Stimulated activated CD8-positive, alpha-beta memory T cell treated with anti-CD3 and anti-CD28 coated beads, Interleukin-15, amount 100 ng/mL, for 4 hours (primary cell): Measurements from ENCODE around the gene STON2.
"Not testable (repeated sequence)": the region's sequence is repeated elsewhere in the genome, so short reads cannot be mapped to it uniquely, and the experiment has no call there.

ENCODE experiments used
- DNase-seq, 2 donors: peaks; one replicate each; pipeline ENCODE4 v3.0.0-alpha.2; 2020; ENCODE audit warnings: low read depth in 2 of 2

The STON2 gene

GRCh38 chr14:81382517-81383225 lies 17.5 kb downstream of the STON2 start:
- no peak for DNase-seq

GRCh38 chr14:81380009-81380408 lies 20.1 kb downstream of the STON2 start:
- not testable (repeated sequence) for DNase-seq

DNA sequence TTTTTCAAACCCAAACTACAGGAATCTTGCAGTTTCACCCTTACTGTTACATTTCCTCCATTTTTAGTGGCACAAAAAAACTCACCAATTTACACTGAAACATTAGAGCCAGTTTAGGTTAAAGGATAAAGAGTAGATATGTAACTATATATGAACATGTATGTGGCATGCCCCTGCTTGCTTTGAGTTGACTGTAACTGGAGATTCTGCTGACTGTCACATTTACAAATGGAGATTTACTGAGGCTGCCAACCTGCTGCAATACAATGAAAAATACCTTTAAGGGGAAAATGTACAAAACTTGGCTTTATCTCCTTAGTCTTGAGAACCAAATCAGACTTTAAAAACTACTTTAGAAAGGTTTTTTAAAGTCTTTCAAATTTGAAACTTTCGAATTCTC lies 28.3 kb downstream of the STON2 start:
- no peak for DNase-seq

- DNase-seq, result no peak
These were observed 32.6 kb downstream of the STON2 start for GRCh38 chr14:81367563-81367962.

GRCh38 chr14:81366884-81367283 lies 33.2 kb downstream of the STON2 start:
- no peak for DNase-seq

DNA sequence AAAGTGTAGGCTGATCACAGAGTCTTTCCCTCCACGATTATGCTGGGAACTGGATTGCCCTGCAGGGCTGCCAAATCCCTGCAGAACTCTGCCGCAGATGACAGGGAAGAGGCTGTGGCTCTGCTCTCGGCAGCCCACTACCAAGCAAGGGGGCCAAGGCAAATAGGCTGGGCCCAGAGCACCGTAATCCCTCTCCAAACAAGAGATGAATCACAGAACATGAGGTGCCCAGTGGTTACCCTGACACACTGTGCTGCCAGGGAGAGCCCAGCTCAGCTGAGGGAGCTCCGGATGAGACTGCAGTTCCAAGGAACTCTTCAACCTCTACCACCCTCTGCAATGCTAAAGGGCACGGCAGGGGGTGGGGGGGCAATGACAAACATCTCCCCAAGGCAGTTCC lies 33.9 kb downstream of the STON2 start:
- no peak for DNase-seq

- DNase-seq, result no peak
These were observed 36.3 kb downstream of the STON2 start for GRCh38 chr14:81363746-81364378.

- no peak for DNase-seq
These were observed 46.3 kb downstream of the STON2 start for GRCh38 chr14:81353691-81354323.

DNA sequence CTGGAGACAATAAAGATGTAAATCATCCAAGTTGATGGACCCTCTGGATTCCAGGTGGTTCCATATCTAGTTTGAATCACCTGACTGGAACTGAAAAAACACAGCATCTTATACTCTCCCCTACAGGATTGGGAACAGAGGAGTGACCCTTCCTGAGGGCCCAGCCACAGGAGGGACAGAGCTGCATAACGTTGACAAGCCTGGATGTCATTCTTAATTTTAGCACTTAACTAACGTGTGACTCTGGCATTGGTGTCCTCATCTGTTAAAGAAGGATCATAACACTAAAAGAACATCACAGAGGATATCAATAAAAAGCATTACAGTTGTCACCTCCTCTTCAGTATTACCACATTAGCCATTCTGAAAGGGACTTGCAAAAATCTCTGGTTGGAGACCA lies 47.7 kb downstream of the STON2 start:
- DNase-seq, result no peak

DNA sequence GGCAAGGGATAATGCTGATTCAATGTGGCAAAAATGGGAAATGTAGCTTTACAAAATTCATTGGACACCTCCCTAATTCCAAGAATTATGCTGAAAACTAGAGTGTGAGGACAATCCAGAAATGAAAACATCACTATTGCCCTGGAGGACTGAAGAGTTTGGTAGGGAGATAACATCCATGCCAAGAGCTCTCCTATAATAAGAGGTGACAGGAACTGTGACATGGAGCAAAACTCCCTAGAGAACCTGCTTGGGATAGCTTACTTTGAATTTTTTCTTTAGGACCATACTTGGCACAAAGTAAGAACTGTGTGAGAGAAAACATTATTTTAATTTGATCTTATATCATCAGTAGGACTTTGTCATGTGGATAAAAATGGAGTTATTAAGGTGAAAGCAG lies 48.9 kb downstream of the STON2 start:
- no peak for DNase-seq

DNA sequence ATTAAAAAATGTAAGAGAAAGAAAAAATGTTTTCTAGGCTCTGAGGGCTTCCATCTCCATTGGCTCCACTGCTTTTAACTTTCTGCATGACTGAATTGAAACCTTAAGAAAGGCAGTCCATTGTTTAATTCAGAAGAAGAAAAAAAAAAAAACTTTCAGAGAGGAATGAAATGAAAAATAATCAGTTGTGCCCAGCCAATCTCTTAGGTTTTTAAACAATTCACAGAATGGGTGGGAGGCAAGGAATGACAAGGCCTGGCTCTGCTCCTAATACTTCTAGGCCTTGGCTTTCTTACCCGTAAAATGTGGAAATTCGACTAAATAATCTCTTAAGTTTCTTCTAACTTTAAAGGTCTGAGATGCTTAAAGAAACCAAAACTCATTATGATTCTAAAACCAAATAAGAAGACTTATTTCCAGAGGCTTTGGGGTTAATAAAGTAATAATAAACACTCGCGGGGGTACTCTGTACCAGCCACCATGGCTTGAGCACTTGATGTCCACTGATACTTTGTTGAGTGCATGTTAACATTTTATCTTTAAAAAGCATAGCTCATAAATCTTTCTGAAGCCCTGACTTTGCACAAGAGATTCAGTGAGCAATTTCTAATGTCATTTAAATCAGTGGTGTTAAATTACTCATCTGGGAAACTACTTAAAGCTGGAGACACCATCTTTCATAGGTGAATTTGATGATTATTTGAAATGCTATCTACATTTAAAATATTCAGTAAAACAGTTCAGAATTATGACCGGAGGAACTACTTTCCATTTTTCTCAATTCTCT lies 49.6 kb downstream of the STON2 start:
- DNase-seq, result no peak

GRCh38 chr14:81348061-81348460 lies 52.1 kb downstream of the STON2 start:
- no peak for DNase-seq

DNA sequence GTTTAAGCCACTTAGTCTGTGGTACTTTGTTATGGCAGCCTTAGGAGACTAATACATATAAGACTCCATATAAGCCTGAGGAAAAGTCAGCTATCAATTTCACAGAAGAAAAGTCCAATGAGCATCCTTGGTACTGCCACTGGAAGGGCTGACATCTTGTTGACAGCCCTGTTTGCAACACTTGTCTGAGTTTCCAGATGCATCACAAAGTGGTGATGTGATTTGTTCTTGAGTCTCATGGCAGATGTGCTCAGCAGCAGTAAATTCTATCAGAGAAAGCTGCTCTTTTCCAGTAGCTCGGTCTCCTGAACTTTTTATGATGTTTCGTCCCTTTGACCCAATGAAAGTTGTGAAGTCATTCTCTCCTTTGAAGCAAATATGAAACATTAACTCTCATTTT lies 54.3 kb downstream of the STON2 start:
- no peak for DNase-seq

DNA sequence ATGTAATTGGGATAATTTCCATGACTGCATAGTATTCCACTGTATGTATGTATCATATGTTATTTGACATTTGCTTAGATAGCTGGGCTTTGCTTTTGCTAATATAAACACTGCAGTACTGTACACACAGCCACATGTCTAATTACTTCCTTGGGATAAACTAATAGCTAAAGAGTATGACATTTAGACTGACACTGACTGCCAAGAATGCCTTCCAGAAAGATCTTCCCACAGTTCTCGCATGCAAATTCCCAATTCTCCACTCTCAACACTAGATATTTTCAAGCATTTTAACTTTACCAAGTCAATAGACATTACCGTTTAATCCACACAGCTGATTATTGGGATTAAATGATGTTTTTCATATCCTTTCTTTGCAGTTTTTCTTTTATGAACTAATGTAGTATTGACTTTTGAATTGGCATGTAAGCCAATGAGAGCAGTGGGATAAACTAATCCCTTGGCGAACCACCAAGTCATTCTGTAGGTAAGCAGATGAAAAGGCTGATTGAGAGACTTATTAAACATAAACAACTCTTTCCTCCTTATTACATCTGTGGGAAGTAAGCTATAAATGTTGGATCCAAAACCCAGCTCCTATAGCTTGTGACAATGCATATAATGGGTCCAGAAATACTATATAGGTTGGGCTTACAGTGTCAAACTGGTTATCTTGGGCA lies 55.5 kb downstream of the STON2 start:
- DNase-seq, result no peak

GRCh38 chr14:81343701-81344100 lies 56.4 kb downstream of the STON2 start:
- no peak for DNase-seq

DNA sequence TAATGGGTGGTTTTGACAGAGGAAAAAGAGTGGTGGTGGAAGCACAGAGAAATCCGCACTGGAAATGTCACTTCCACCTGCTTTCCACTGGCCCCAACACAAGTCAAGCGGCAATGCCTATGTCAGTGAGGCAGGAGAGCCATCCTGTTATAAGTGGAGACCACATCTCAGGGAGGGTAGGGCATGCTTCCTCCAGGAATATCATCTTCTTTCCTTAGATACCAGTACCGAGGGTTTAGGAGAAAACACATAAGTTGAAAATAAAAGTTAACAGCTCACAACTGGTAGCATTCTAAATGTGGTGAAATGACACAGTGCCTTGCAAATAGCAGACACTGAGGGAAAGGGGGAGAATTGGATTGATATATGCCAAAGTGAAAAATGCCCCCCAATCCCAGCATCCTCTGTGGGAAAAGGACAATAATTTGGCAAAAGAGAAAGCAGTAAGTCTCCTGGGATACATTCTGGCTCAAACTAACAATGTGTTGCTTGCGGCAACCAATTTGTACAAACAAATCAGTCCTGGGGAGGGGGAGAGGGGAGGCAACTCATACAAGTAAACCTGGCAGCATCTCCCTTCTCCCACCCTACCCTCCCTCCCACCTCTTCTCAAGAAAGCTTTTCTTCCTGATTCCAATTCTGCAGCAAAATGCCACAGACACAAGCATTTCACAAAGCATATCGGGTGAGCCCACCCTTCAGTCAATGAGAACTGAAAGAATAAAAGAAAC lies 57.1 kb downstream of the STON2 start:
- no peak for DNase-seq

DNA sequence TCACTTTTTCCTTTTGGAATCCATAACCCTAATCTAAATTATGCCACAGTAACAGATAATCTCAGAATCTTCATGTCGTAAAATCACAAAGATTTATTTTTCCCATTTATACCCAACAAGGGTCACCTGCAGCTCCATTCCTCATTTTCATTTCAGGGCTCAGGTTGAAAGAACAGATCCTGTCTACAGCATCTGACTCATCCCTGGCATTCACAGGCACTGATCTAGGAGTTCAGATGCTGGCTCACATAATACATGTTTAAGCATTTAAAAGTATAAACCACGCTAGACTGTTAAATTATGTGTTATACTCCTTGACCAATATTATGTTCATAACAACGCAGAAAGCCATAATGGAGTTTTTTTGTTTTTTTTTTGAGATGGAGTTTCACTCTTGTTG lies 58.3 kb downstream of the STON2 start:
- DNase-seq, result no peak

DNA sequence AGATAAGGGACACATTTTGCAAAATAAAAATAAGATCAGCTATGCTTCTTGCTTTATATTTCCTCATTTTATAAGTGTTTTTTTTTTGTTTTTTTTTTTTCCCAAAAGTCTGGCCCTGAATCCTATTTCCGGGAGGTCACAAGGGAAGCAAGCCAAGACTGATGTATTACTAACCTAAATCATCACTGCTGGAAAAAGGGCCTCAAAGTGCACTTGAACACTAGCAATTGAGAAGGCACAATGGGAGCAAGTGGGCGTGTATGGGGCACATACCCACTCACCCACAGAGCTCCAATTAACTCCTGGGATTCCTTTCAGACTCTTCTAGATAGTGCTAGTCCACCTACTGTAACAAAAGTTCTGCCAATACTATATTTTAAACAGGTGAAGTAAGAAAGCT lies 58.8 kb downstream of the STON2 start:
- no peak for DNase-seq

- no peak for DNase-seq
These were observed 59.9 kb downstream of the STON2 start for GRCh38 chr14:81340201-81340600.

GRCh38 chr14:81337073-81337472 lies 63.1 kb downstream of the STON2 start:
- DNase-seq, result no peak

GRCh38 chr14:81336009-81336408 lies 64.1 kb downstream of the STON2 start:
- no peak for DNase-seq
